Testis (tissue), 3 donors: ENCODE data around the gene NDUFA11. TPM values are rescaled to one million over a fixed set of nuclear protein-coding genes. Genes with fewer than 3 reads are reported as not detected.

Source experiments
- DNase-seq: peaks from one replicate; pipeline ENCODE4 v3.0.0-alpha.2; 2019
- H3K27ac ChIP-seq, 2 donors: fragments of 200-600 bp; sonication (generic); one replicate each; pipeline ENCODE4 v1.5.1; 2019
- H3K27me3 ChIP-seq: fragments of 200-600 bp; sonication (generic); one replicate; pipeline ENCODE4 v1.5.1; 2019
- H3K36me3 ChIP-seq: fragments of 200-600 bp; sonication (generic); one replicate; pipeline ENCODE4 v1.5.1; 2017; ENCODE audit warnings: low read depth; ENCODE audit errors: missing control alignments
- H3K4me1 ChIP-seq: fragments of 200-600 bp; sonication (generic); one replicate; pipeline ENCODE4 v1.5.1; 2019
- H3K4me3 ChIP-seq, 2 donors: fragments of 200-600 bp; sonication (generic); one replicate each; pipeline ENCODE4 v1.5.1; 2017 to 2019
- H3K9me3 ChIP-seq: fragments of 200-600 bp; sonication (generic); one replicate; pipeline ENCODE4 v1.5.1; 2017
- POLR2A ChIP-seq: fragments of 450-650 bp; IDR thresholded peaks from one replicate; pipeline ENCODE4 v1.6.1; 2017; ENCODE audit warnings: antibody characterized with exemption, mild to moderate bottlenecking, moderate library complexity
- WGBS, 2 donors: methylation state at CpG; one replicate each; pipeline ENCODE4 v1.1.5; 2018; 5-methylcytosine and 5-hydroxymethylcytosine counted together
- intact Hi-C: fragments of 100-400 bp; cut with DNase I; formaldehyde crosslinking; loops from one replicate; pipeline ENCODE4 v1.15.1; 2023; ENCODE audit warnings: low total_unique reads
- polyA plus RNA-seq: library from polyadenylated mRNA; stranded (reverse); fragments of 350-450 nt; fragmentation: Illumina TruSeq; extraction: RNeasy Lipid Tissue Mini Kit (QIAGEN cat#74804); gene quantifications from one replicate; pipeline ENCODE4 v1.2.3, GENCODE V29; 2014; ENCODE audit warnings: low read depth, low replicate concordance; ENCODE audit not compliant: insufficient read depth
- total RNA-seq, 2 donors: library from RNA; depleted of rRNA; stranded (reverse); fragments of >200 nt; gene quantifications; one replicate each; pipeline ENCODE4 v1.2.3, GENCODE V29; 2016
- TF ChIP-seq, protein P1 (sequence below), 3 experiments: fragments of 450-650 bp in 2 of 3; fragments of 200-600 bp in 1 of 3; sonication (generic) in 1 of 3; IDR thresholded peaks; one replicate each; pipeline ENCODE4 v1.5.1; 2016 to 2019; ENCODE audit warnings: antibody characterized with exemption in 3 of 3, mild to moderate bottlenecking in 2 of 3, moderate library complexity in 1 of 3

The NDUFA11 gene
- total and polyA plus RNA-seq, 3 donors from 2014 or later = 167 to 194 (median 170) TPM

DNA sequence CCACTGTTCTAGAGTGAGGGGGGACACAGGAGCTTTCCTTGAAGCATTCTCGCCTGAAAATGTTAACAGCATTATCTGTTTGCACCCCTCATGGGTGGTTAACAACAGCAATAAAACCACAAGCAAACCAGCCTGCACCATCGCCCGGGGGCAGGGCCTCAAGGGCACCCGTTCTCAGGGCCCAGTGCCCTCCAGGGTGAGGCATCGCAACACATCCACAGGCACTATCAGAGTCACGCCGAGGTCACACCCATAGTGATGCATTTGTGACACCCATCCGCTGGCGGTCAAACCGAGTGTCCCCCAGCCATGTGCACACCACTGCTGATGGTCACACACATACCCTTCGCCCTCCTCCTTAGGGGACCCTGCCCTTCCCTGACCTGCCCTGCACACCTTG, 37.8 kb downstream of the NDUFA11 start:
- 72% methylated on average over 11 of the region's 11 CpGs; no CpG with 5 or more reads in 1 of the 2 donors for WGBS, 2 donors
- no peak for DNase-seq
- H3K27ac ChIP-seq = no peak overlapping the region

GRCh38 chr19:5864725-5865486, 38.7 kb downstream of the NDUFA11 start:
- H3K4me3 ChIP-seq = no peak overlapping the region
- DNase-seq = no peak
- intact Hi-C loops = no loop called here
- no peak for TF ChIP-seq POLR2A
- TF ChIP-seq, protein P1, sequence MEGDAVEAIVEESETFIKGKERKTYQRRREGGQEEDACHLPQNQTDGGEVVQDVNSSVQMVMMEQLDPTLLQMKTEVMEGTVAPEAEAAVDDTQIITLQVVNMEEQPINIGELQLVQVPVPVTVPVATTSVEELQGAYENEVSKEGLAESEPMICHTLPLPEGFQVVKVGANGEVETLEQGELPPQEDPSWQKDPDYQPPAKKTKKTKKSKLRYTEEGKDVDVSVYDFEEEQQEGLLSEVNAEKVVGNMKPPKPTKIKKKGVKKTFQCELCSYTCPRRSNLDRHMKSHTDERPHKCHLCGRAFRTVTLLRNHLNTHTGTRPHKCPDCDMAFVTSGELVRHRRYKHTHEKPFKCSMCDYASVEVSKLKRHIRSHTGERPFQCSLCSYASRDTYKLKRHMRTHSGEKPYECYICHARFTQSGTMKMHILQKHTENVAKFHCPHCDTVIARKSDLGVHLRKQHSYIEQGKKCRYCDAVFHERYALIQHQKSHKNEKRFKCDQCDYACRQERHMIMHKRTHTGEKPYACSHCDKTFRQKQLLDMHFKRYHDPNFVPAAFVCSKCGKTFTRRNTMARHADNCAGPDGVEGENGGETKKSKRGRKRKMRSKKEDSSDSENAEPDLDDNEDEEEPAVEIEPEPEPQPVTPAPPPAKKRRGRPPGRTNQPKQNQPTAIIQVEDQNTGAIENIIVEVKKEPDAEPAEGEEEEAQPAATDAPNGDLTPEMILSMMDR (IDR thresholded peaks at IDR 0.05) = peak in 2 of 3 experiments; percentile 13 to 27
- H3K27me3 ChIP-seq = no peaks in the 10 kb centered on the region
- no peaks in the 10 kb centered on the region for H3K4me1 ChIP-seq
- no peak overlapping the region for H3K27ac ChIP-seq
- WGBS, 2 donors = 82 to 95% methylated on average over 4 to 14 of the region's 14 CpGs
- H3K9me3 ChIP-seq = no peaks in the 10 kb centered on the region
- H3K36me3 ChIP-seq = no peaks in the 10 kb centered on the region

More for the DNA sequence above, 37.8 kb downstream of the NDUFA11 start:
- H3K27me3 ChIP-seq = no peaks in the 10 kb centered on the region
- H3K4me1 ChIP-seq = no peaks in the 10 kb centered on the region
- H3K36me3 ChIP-seq = no peaks in the 10 kb centered on the region
- H3K9me3 ChIP-seq = no peaks in the 10 kb centered on the region
- no peak overlapping the region for H3K4me3 ChIP-seq
- TF ChIP-seq POLR2A = no peak
- TF ChIP-seq, protein P1 (IDR thresholded peaks at IDR 0.05) = no peak
- intact Hi-C loops = no loop called here

- WGBS, 2 donors = 85 to 88% methylated on average over 4 to 9 of the region's 9 CpGs
- H3K4me1 ChIP-seq = no peaks in the 10 kb centered on the region
- intact Hi-C loops = no loop called here
- no peaks in the 10 kb centered on the region for H3K36me3 ChIP-seq
- no peaks in the 10 kb centered on the region for H3K9me3 ChIP-seq
- TF ChIP-seq, protein P1 (IDR thresholded peaks at IDR 0.05) = no peak
- no peak for TF ChIP-seq POLR2A
- H3K4me3 ChIP-seq = no peak overlapping the region
- no peak for DNase-seq
- no peaks in the 10 kb centered on the region for H3K27me3 ChIP-seq
- H3K27ac ChIP-seq = no peak overlapping the region
Measured at GRCh38 chr19:5864013-5864720, 39.4 kb downstream of the NDUFA11 start.

- intact Hi-C loops = no loop called here
- WGBS, 2 donors = 65 to 92% methylated on average over 8 to 11 of the region's 11 CpGs
- TF ChIP-seq, protein P1 (IDR thresholded peaks at IDR 0.05) = no peak
- no peak for TF ChIP-seq POLR2A
Measured at GRCh38 chr19:5863030-5863665, 40.4 kb downstream of the NDUFA11 start.

More at GRCh38 chr19:5863030-5863665, 40.4 kb downstream of the NDUFA11 start:
- H3K27me3 ChIP-seq = no peaks in the 10 kb centered on the region
- no peak overlapping the region for H3K4me3 ChIP-seq
- H3K27ac ChIP-seq = no peak overlapping the region
- DNase-seq = no peak
- no peaks in the 10 kb centered on the region for H3K9me3 ChIP-seq
- H3K36me3 ChIP-seq = no peaks in the 10 kb centered on the region
- H3K4me1 ChIP-seq = no peaks in the 10 kb centered on the region
